Dedifferentiated amniotic fluid mesenchymal stem cell (primary cell): Measurements from ENCODE around the gene LMAN2.
A peak's percentile ranks its signal among the peaks of the same experiment; 100 is the strongest.
"Not testable (repeated sequence)": the region's sequence is repeated elsewhere in the genome, so short reads cannot be mapped to it uniquely, and the experiment has no call there.

Experiments
- DNase-seq: peaks from one replicate; pipeline ENCODE4 v3.0.0-alpha.2; 2016; ENCODE audit errors: extremely low spot score

LMAN2 gene

DNA sequence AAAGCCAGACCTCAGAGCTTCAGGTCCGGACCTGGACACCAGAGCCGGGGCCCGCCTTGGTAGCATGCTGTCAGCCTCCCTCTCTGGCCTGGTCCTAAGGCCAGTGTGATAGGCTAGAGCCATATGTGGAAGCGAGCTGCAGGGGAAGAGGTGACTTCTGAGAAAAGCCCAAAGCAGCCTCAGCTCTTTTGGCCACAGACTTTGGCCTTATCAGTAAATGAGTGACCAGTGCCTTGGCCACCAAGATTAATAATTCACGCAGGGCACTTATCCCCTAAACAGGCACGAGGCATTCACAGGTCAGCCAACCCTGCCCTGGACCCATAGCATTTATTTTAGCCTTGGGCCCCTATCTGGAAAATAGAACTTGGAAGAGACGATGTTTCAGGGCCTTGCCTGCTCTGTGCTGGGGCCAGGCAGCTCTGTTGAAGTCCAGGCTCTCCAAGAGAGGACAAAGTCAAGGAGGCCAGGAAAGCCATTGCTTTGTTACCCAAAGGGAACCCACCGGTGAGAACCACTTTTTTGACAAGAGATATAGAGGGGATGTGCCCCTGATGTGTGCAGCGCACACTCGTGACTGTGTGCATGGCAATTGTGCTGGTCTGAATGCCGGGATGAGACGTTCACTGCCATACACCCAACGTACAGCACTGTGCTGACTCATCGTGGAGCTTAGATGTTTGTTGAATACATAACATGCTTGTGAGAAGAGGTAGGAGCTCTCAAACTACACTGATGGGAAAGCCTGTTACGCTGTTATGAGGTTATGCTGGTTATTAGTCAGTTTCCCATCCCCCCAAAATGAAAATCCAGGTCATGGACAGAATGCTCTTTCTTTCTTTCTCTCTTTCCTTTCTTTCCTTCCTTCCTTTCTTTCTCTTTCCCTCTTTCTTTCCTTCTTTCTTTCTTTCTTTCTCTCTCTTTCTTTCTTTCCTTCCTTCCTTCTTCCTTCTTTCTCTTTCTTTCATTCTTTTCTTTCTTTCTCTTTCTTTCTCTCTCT lies 27.7 kb upstream of the LMAN2 start:
- DNase-seq = peak; percentile 77

- DNase-seq = no peak
These were observed 26.6 kb upstream of the LMAN2 start for GRCh38 chr5:177377851-177378776.

- DNase-seq = no peak
These were observed 24.6 kb upstream of the LMAN2 start for GRCh38 chr5:177376107-177376506.

DNA sequence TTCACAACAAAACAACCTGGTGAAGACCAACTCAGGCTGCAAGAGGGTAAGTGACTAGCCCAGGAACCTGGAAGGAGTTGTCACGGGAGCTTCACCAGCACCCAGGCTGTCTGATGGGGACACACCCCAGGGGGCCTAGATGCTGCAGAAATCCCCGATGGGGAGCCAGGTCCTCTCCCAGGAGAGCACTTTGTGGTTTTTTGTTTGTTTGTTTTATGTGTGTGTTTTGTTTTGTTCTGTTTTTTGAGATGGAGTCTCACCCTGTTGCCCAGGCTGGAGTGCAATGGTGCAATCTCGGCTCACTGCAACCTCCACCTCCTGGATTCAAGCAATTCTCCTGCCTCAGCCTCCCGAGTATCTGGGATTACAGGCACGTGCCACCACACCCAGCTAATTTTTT lies 24.0 kb upstream of the LMAN2 start:
- not testable (repeated sequence) for DNase-seq

DNA sequence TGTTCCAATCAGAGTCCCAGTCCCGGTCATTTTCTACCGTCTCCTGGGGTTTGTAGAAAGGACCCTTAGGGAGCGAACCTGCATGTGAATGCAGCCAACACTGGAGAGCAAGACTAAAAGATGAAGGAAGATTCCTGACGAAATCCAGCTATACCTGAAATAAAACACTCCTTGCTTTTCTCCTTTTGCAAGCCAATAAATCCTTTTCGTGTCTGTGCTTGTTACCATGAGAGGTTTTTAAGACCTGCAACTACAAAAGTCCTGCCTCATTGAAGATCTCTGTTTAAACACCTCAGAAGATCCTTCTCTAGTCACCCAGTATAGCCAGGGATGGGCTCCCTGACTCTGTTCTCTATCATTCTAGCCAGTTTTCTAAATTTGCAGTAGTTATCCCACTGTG lies 22.7 kb upstream of the LMAN2 start:
- DNase-seq = no peak

DNA sequence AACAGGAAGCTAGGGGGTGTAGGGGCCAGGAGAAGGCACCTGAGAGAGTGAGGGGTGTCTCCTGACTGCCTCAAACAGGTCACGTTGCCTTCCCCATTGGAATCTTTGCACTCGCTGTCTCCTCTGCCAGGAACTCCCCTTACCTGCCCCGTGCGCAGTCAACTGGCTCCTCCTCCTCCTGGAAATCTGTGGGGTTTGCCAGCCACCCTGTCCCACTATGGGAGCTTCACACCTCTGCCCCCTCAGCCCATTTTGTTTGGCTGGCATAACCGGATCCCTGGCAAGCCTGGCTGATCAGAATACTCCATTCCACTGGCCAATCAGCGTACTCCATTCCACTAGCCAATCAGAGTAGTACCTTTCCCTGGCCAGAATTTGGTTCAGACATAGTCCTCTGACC lies 22.3 kb upstream of the LMAN2 start:
- no peak for DNase-seq

- no peak for DNase-seq
These were observed 21.4 kb upstream of the LMAN2 start for GRCh38 chr5:177372910-177373309.

GRCh38 chr5:177372034-177372896 lies 20.8 kb upstream of the LMAN2 start:
- no peak for DNase-seq

DNA sequence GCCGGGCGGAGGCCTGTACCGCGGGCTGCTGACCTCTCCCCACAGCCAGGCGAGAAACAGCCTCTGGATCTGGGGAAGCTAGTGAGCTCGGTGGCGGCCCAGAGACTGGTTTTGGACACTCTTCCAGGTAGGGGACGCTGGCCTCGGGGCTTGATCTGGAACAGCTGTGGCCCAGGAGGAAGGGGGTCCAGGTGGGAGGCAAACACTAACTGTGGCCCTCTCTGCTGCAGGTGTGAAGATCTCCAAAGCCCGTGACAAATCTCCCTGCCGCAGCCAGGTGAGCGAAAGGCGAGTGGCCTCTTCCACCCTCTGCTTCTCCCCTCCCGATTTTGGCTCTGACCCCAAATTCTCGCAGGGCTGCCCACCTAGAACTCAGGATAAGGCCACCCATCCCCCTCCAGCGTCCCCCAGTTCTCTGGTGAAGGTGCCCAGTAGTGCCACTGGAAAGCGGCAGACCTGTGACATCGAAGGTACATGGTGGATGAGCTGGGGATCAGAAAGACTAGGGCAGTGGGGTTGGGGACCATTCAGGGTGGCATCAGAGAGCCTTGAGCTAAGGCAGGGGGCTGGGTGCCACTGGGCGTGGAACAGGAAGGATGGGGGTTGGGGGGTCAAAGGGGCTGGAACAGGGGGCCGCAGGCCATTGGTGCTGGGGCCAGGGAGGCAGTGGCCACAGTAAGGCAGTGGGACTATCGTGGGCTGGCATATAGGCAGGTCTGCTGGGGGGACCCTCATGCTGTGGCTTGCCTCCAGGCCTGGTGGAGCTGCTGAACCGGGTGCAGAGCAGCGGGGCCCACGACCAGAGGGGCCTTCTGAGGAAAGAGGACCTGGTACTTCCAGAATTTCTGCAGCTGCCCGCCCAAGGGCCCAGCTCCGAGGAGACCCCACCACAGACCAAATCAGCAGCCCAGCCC lies 19.9 kb upstream of the LMAN2 start:
- DNase-seq = no peak

GRCh38 chr5:177370488-177371119 lies 19.1 kb upstream of the LMAN2 start:
- peak; percentile 47 for DNase-seq

- DNase-seq = no peak
These were observed 18.4 kb upstream of the LMAN2 start for GRCh38 chr5:177369645-177370440.

DNA sequence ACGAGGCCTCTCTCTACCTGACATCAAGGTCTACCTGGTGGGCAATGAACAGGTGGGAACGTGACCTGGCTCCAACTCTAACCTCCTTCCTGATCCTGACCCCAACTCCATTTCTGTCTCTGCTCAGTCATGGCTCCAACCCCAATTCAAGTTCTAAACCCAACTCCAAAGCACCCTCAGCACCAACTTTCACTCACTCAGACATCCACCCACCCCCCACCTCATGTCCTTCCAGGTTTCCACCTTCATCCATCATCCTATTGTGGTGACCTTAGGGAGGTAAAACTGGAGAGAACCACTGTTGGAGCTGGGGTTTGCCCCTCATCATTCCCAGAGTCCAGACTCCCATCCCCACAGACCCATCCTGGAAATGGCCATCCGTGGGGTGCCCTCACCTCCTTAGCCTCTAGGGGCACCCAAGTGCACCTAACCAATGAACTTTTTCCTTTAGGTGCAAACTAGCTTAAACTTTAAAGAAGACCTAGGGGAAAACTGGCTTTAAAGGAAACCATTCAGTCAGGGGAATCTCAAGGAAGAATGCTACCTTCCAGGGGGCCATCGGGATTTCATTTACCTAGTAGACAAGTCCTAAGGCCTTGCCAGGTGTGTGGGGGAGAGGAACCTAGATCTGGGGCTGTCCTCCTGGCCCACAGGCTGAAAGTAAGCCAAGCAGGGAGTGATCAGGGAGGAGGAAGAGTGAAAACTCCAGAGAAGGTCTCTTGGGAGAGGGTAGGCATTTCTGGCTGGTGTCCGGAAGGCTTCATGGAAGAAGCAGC lies 17.6 kb upstream of the LMAN2 start:
- no peak for DNase-seq

DNA sequence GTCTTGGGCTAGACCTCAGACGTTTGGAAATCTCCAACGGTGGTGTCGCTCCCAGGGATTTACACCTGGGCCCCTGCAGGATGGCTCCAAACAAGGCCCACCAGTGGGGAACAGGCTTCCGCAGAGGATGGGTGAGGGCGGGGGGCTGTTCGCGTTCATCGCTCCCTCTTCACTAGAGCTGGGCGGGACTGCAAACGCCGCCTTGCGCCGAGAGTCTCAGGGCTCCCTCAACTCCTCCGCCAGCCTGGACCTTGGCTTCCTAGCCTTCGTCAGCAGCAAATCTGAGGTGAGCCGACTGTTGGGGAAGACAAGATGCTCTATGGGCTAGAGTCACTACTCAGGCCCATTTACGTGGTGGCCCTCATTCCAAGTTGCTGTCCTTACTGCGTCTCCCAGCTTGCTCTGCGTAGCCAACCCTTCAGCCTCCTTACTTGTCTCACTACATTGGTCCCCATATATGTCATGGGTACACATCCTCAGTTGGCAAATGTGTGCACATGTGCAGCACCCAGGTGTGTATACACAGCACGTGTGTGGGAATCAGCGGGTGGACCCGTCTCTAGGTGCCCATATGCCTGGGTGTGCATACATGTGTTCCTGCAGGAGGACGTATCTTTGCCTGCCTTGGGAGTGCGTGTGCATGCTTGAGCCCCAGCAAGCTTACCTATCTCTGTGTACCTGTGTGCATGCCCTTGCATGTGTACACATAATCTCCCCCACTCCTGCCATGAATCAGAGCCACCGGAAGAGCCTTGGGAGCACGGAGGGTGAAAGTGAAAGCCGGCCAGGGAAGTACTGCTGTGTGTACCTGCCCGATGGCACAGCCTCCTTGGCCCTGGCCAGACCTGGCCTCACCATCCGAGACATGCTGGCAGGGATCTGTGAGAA lies 16.8 kb upstream of the LMAN2 start:
- no peak for DNase-seq

GRCh38 chr5:177367323-177367848 lies 15.9 kb upstream of the LMAN2 start:
- DNase-seq = no peak

DNA sequence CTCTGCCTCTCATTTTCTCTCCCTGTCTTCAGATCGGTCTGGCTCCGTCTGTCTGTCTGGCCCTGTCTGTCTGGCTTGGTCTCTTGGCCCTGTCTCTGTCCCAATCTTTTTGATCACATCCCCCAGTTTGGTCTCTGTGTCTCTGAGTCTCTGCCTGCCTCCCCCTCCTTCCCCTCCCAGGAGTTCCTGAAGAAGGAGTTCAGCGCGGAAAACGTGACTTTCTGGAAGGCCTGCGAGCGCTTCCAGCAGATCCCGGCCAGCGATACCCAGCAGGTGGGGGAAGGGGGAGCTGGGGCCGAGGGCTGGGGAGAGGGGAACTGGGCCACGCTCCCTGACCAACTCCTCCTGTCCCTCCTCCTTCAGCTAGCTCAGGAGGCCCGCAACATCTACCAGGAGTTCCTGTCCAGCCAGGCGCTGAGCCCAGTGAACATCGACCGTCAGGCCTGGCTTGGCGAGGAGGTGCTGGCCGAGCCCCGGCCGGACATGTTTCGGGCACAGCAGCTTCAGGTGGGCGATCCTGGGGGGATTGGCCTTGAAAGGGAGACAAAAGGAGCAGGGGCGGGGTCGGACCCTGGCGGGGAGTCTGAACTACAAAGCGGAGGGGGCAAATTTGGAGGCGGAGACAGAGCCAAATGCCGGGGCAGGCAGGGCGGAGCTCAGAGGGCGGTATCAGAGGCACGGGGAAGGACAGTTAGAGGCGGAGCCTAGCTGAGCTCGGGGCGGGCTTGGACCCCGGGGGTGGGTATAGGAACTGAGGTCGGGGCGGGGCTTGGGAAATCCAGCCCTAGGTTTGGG lies 15.3 kb upstream of the LMAN2 start:
- DNase-seq = no peak

GRCh38 chr5:177365845-177366527 lies 14.5 kb upstream of the LMAN2 start:
- no peak for DNase-seq
